Neural progenitor cell (in vitro differentiated cells): ENCODE measurements around the gene LPXN. TPM values are rescaled to one million over a fixed set of nuclear protein-coding genes. Genes with fewer than 3 reads are reported as not detected.

ENCODE experiments used
- total RNA-seq: library from RNA; depleted of rRNA; stranded (reverse); fragments of >200 nt; gene quantifications from 2 replicates; pipeline ENCODE4 v1.2.3, GENCODE V29; 2015; ENCODE audit warnings: low replicate concordance

LPXN gene
- total RNA-seq, 1 donor from 2014 or later: 5.0 TPM

Other genes with a start within 250 kb of the LPXN start
- gene OR5B17, start 216.8 kb downstream of the LPXN start, total RNA-seq: not detected in 2 replicates
- gene OR5B3, start 169.0 kb downstream of the LPXN start, total RNA-seq: not detected in 2 replicates
- gene OR5B2, start 147.7 kb downstream of the LPXN start, total RNA-seq: not detected in 2 replicates
- gene OR5B12, start 133.6 kb downstream of the LPXN start, total RNA-seq: not detected in 2 replicates
- gene OR5B21, start 67.8 kb downstream of the LPXN start, total RNA-seq: not detected in 2 replicates
- gene ZFP91, start 3.2 kb upstream of the LPXN start, total RNA-seq: 37.7 and 52.0 TPM in 2 replicates
- 1.6 and 4.2 TPM in 2 replicates for gene CNTF, start 46.8 kb upstream of the LPXN start, total RNA-seq
- gene GLYAT, start 156.1 kb upstream of the LPXN start, total RNA-seq: not detected in 2 replicates